ENCODE data around the gene CPE. TPM values are rescaled to one million over a fixed set of nuclear protein-coding genes. Genes with fewer than 3 reads are reported as not detected.
A peak's percentile ranks its signal among the peaks of the same experiment; 100 is the strongest.
"Not testable (repeated sequence)": the region's sequence is repeated elsewhere in the genome, so short reads cannot be mapped to it uniquely, and the experiment has no call there.

Gene CPE
- total RNA-seq, 1 donor from 2014 or later = 63.6 TPM

GRCh38 chr4:165332502-165332901 lies 46.3 kb upstream of the CPE start:
- Histone ChIP-seq H3K4me1 (peaks cover 5% of the 10 kb centered on the region), H3K27ac (no peak overlapping the region), H3K36me3 (peaks cover 14% of the 10 kb centered on the region), H3K4me3 (peak overlapping the region; percentile 92), H3K27me3 (no peaks in the 10 kb centered on the region), H3K9me3 (no peaks in the 10 kb centered on the region)
- no peak for ATAC-seq
- no peak for DNase-seq
- intact Hi-C loops (cut with DNase I) = no loop called here
- TF ChIP-seq CTCF (IDR thresholded peaks at IDR 0.05) = no peak

GRCh38 chr4:165335163-165335703 lies 43.6 kb upstream of the CPE start:
- no peak overlapping the region for H3K27ac ChIP-seq
- no peaks in the 10 kb centered on the region for H3K9me3 ChIP-seq
- no peaks in the 10 kb centered on the region for H3K4me1 ChIP-seq
- TF ChIP-seq CTCF (IDR thresholded peaks at IDR 0.05) = no peak
- H3K4me3 ChIP-seq = no peak overlapping the region
- ATAC-seq = no peak
- no peaks in the 10 kb centered on the region for H3K27me3 ChIP-seq
- intact Hi-C loops (cut with DNase I) = no loop called here
- H3K36me3 ChIP-seq = peaks cover 40% of the 10 kb centered on the region
- no peak for DNase-seq

GRCh38 chr4:165336743-165337142 lies 42.1 kb upstream of the CPE start:
- H3K27me3 ChIP-seq = no peaks in the 10 kb centered on the region
- H3K4me1 ChIP-seq = no peaks in the 10 kb centered on the region
- no peak overlapping the region for H3K4me3 ChIP-seq
- no peak for ATAC-seq
- DNase-seq = no peak
- intact Hi-C loops (cut with DNase I) = no loop called here
- TF ChIP-seq CTCF (IDR thresholded peaks at IDR 0.05) = no peak
- H3K9me3 ChIP-seq = no peaks in the 10 kb centered on the region
- no peak overlapping the region for H3K27ac ChIP-seq
- H3K36me3 ChIP-seq = peaks cover 48% of the 10 kb centered on the region

- not testable (repeated sequence) for H3K27ac ChIP-seq, DNase-seq, ATAC-seq, H3K4me3 ChIP-seq, H3K4me1 ChIP-seq, H3K9me3 ChIP-seq, H3K27me3 ChIP-seq
- intact Hi-C loops (cut with DNase I) = loop anchor here (5.0 kb wide), 1 partner anchor 210 kb away; no protein-coding TSS in a partner anchor
- peaks cover 51% of the 10 kb centered on the region for H3K36me3 ChIP-seq
Measured at GRCh38 chr4:165342340-165342739, 36.5 kb upstream of the CPE start.

GRCh38 chr4:165343353-165344191 lies 35.2 kb upstream of the CPE start:
- no peaks in the 10 kb centered on the region for H3K9me3 ChIP-seq
- H3K36me3 ChIP-seq = peaks cover 41% of the 10 kb centered on the region
- DNase-seq = no peak
- H3K27me3 ChIP-seq = no peaks in the 10 kb centered on the region
- TF ChIP-seq CTCF (IDR thresholded peaks at IDR 0.05) = peak; percentile 40
- ATAC-seq = no peak
- no peak overlapping the region for H3K4me3 ChIP-seq
- intact Hi-C loops (cut with DNase I) = loop anchor here (5.0 kb wide), 1 partner anchor 211 kb away; no protein-coding TSS in a partner anchor
- H3K4me1 ChIP-seq = no peaks in the 10 kb centered on the region
- H3K27ac ChIP-seq = no peak overlapping the region

GRCh38 chr4:165345666-165346417 lies 33.0 kb upstream of the CPE start:
- intact Hi-C loops (cut with DNase I) = no loop called here
- Histone ChIP-seq H3K9me3 (no peaks in the 10 kb centered on the region), H3K27ac (no peak overlapping the region), H3K27me3 (no peaks in the 10 kb centered on the region), H3K4me3 (no peak overlapping the region), H3K36me3 (peaks cover 18% of the 10 kb centered on the region), H3K4me1 (no peaks in the 10 kb centered on the region)
- DNase-seq (no peak), ATAC-seq (peak; percentile 62)
- TF ChIP-seq CTCF (IDR thresholded peaks at IDR 0.05) = peak; percentile 15
